Measurements from ENCODE around the gene MTERF4. TPM values are rescaled to one million over a fixed set of nuclear protein-coding genes. Genes with fewer than 3 reads are reported as not detected.

The MTERF4 gene
- total and polyA plus RNA-seq, 2 of the 8 experiments (the other 6 are each of a cell fraction or from before 2014, with no cell fraction given) = 25.9 to 28.5 TPM

- TF ChIP-seq CHD7 (IDR thresholded peaks at IDR 0.05; ENCODE audit: insufficient replicate concordance, low read length) (no peak), GABPA (IDR thresholded peaks at IDR 0.05; ENCODE audit: borderline replicate concordance, insufficient read depth, low read length) (no peak), POLR2AphosphoS5 (IDR thresholded peaks at IDR 0.05; ENCODE audit: low read depth, low read length) (no peak), E2F6 (IDR thresholded peaks at IDR 0.05) (no peak), RAD21 (IDR thresholded peaks at IDR 0.05 in 1 of 2, conservative IDR thresholded peaks at IDR 0.05 in 1 of 2; ENCODE audit: low read depth in 2 of 2, low read length in 2 of 2) (no peak), NANOG (IDR thresholded peaks at IDR 0.05; ENCODE audit: insufficient read depth, low read depth, low read length, poor library complexity, severe bottlenecking) (no peak), JUN (IDR thresholded peaks at IDR 0.05; ENCODE audit: low read depth, low read length) (no peak), MAX (IDR thresholded peaks at IDR 0.05) (no peak)
Observed at GRCh38 chr2:241048149-241048948, 53.7 kb downstream of the MTERF4 start (continued).

Measured in H1 (cell line).